CD4-positive, alpha-beta T cell treated with Interleukin-21 for 1 hour (primary cell): ENCODE measurements around the gene THBS1.
A peak's percentile ranks its signal among the peaks of the same experiment; 100 is the strongest.

ENCODE experiments used
- DNase-seq: peaks from one replicate; pipeline ENCODE4 v3.0.0-alpha.2; 2020

Gene THBS1

GRCh38 chr15:39574427-39574826 lies 6.5 kb upstream of the THBS1 start:
- no peak for DNase-seq

DNA sequence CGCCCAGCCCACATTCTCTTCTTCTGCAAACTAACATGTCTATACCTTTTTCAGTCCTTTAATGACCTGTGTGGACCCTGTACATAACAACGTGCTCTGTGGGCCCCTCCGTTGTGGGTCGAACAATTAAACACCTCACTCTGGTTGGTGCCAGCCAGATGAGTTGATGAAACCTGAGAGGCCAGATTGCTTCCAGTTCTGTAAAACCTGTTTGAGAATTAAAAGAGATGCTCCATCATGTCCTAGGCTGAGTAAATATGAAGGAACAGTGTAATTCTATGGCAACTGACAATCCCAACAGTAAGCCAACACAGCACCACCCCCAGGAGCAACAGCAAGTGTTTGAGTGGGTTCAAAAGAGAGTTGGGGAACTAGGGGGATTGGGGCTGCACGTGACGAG lies 5.7 kb upstream of the THBS1 start:
- no peak for DNase-seq

- no peak for DNase-seq
Observed at GRCh38 chr15:39578851-39579486, 1.9 kb upstream of the THBS1 start.

DNA sequence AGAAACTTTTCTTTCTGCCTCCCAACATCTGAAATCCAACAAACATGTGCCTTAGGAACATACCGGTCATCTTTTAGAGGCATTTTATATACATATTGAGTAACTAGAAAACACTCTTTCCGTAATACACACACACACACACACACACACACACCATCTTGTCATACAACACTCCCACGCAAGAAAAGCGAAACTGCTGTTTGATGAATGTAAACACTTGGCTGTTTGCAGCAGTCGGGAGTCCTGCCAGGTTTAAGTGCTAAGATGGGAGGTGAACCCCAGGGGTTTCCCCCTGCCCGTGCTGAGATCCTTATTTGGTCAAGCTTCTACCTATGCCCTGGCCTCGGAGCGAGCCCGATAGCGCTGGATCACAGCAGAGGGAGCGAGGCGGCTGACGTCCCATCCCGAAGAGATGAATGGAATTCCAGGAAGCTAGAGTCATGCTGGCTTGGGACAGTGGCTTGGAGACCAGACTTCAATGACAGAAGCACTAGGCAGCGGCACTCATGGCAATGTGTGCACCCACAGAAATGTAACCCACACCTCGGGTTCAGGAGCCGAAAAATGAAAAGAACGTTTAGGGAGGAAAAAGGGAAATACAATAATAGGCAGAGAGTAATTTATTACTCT lies 1.3 kb upstream of the THBS1 start:
- no peak for DNase-seq

GRCh38 chr15:39580117-39580484 lies 778 bp upstream of the THBS1 start:
- peak; percentile 86 for DNase-seq

DNA sequence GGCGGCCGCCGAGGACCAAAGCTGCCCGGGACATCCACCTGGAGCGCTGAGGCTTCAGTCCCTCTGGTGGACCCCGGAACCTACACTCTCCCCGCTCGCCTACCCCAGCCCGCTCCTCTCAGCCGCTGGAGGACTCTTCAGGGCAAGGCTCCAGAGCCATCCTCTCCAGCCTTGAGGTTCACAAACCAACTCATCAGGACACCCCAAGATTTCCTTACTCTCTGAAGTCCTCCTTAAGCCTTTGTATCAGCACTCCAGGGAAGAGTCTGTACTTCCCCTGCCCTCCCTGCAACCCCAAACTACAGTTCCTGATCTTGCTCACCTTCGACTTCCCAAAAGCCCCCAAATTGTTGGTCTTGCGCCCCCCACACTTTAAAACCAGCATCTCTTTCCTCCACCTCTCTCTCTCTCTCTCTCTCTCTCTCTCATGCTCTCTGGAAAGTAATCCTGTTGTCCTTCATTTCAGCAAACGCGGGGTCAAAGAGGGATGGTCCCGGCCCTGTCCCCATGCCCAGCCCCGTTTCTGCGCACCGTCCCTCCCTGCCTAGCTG lies 438 bp downstream of the THBS1 start:
- DNase-seq: no peak

- DNase-seq: no peak
Observed at GRCh38 chr15:39581793-39582285, 960 bp downstream of the THBS1 start.

DNA sequence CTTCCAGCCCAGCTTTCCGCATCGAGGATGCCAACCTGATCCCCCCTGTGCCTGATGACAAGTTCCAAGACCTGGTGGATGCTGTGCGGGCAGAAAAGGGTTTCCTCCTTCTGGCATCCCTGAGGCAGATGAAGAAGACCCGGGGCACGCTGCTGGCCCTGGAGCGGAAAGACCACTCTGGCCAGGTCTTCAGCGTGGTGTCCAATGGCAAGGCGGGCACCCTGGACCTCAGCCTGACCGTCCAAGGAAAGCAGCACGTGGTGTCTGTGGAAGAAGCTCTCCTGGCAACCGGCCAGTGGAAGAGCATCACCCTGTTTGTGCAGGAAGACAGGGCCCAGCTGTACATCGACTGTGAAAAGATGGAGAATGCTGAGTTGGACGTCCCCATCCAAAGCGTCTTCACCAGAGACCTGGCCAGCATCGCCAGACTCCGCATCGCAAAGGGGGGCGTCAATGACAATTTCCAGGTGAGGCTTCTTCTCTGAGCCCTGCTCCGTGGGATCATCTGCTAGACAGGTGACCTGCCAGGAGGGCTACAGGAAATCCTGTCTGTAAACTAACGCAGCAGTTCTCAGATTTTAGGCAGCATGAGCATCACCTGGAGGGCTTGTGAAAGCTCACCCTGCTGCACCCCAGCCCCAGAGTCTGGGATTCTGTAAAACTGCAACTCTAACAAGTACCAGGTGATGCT lies 1.6 kb downstream of the THBS1 start:
- no peak for DNase-seq

GRCh38 chr15:39582977-39583595 lies 2.2 kb downstream of the THBS1 start:
- no peak for DNase-seq

DNA sequence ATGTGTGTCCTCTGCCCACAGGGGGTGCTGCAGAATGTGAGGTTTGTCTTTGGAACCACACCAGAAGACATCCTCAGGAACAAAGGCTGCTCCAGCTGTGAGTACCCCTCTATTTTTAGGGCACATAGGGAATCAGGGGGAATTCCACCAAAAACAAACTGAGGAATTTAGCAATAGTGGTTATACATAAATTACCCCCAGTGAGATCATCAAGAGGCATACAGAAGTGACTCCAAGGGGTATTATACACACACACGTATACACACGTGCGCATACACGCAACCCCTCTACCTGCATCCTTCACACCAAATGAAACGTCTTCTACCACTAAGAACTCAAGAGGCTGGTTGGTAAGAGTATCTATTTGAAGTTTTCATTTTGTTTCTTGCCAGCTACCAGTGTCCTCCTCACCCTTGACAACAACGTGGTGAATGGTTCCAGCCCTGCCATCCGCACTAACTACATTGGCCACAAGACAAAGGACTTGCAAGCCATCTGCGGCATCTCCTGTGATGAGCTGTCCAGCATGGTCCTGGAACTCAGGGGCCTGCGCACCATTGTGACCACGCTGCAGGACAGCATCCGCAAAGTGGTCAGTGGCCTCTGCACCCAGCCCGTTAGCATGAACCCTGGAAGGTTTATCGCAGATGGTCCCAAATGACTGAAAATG lies 2.9 kb downstream of the THBS1 start:
- peak; percentile 30 for DNase-seq

GRCh38 chr15:39584266-39584659 lies 3.4 kb downstream of the THBS1 start:
- DNase-seq: no peak

GRCh38 chr15:39584662-39585388 lies 3.9 kb downstream of the THBS1 start:
- DNase-seq: no peak

DNA sequence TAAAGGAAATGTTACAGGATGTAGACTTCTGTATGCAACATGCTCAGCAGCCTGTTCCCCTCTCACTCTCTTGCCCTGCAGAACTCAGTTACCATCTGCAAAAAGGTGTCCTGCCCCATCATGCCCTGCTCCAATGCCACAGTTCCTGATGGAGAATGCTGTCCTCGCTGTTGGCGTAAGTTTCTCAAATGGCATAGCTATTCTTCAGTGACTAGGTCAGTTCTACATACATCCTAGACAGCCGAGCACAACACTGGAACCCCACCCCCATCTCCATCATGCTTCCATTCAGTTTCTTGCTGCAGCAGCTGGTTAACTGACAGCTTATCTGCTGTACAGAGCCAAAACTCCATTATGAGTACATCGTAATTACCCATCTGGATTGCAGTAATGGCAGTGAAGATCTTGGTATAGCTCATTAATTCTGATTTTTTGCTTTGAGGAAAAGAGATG lies 4.5 kb downstream of the THBS1 start:
- no peak for DNase-seq

- no peak for DNase-seq
Observed at GRCh38 chr15:39585871-39586301, 5.0 kb downstream of the THBS1 start.

DNA sequence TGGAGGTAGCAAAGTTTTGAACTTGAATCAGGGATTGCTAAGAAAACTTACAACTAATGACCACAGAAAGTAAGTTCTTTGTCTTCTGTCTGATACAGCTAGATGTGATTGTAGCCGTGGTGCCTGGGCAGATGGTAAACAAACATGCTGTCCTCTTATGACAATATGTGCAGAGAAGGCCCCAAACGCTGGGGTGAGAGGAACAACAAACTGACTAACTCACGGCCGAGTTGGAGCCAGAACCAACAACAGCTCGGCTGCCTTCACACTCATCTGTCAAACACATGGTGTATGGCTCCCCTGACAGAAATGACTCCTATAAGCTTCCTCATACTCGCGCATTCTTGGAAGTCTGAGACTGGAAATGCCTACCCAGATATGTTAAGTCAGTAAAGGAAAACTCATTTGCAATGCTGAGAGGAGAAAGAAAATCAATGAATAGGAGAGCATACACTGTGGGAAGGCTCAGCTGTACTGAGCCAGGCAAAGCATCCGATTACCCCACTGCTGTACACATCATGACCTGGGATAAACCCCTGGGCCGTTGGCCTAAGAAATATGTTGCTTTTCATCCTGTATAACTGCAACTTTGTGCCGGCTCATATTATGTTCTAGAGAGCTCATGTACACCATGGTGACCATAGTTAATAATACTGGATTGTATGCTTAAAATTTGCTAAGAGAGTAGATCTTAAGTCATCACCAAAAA lies 5.7 kb downstream of the THBS1 start:
- DNase-seq: no peak

GRCh38 chr15:39587096-39587721 lies 6.3 kb downstream of the THBS1 start:
- DNase-seq: no peak

DNA sequence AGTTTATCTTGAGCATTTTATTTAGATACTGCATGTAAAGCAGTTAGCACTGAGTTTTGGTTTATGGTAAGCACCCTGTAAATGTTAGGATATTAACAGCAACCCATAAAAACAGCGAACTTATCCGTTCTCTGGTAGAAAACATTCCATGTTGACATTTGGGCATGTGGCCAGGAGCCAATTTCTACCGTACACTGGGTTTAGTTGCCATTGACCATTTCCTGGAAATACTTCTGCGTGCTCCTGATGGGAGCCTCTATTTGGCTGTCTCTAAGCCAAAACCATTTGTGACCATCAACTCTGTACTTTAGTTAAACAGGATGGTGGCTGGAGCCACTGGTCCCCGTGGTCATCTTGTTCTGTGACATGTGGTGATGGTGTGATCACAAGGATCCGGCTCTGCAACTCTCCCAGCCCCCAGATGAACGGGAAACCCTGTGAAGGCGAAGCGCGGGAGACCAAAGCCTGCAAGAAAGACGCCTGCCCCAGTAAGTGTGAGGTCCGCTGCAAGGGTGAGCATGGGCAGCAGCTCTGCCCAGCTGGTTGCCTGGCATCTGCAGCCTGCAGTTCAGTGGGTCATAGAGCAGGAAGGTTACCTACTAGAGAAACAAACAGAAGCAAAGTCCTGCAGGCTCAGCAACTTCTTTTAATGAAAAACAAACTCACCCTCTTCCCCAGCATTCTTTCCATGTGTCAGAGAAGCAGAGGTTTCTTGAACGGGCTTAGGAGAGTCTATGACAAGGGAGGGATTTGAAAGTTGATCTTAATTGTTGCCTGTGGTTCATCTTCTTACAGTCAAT lies 7.1 kb downstream of the THBS1 start:
- DNase-seq: no peak

GRCh38 chr15:39588531-39589192 lies 7.8 kb downstream of the THBS1 start:
- DNase-seq: no peak

DNA sequence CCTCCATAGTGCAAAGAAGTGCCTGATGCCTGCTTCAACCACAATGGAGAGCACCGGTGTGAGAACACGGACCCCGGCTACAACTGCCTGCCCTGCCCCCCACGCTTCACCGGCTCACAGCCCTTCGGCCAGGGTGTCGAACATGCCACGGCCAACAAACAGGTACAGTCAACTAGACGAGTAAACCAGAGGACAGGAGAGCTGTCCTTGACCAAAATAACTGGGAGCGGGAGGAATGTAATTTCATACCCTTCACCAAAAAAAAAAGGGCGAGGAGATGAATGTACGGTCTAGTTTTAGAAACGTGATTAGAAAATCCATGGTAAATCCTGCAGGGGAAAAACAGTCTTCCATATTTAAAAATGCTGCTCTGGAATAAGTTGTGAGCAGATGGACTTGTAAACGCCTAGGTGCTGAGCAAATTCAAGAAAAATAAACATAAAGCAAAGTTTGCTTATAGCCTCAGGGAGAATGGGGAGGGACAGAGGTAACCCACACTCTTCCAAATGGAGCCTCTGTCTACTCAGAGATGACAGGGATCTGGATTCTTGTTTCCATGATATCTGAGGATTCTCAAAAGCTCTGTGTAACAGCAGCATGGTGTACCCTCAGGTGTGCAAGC lies 8.4 kb downstream of the THBS1 start:
- no peak for DNase-seq
